Lung (tissue), 12 donors: Measurements from ENCODE around the gene LMOD3. TPM values are rescaled to one million over a fixed set of nuclear protein-coding genes. Genes with fewer than 3 reads are reported as not detected.

ENCODE experiments used
- ATAC-seq: fragments of 200-7000 bp; cut with Tn5 transposase; one replicate; pipeline ENCODE4 v1.9.1; 2020; ENCODE audit warnings: moderate number of reproducible peaks; ENCODE audit not compliant: insufficient read depth, low FRiP score
- DNase-seq, 3 donors: peaks; one replicate each; pipeline ENCODE4 v3.0.0-alpha.2; 2013 to 2017
- H3K27ac ChIP-seq, 2 donors: one replicate each; pipeline ENCODE4 v1.5.1; 2013; ENCODE audit warnings: mild to moderate bottlenecking in 2 of 2, moderate library complexity in 2 of 2, control low read depth in 1 of 2, inconsistent platforms in 1 of 2, low read depth in 1 of 2, low read length in 1 of 2
- H3K27me3 ChIP-seq, 3 donors: one replicate each; pipeline ENCODE4 v1.5.1; 2013; ENCODE audit warnings: low read length in 2 of 3; ENCODE audit not compliant: control insufficient read depth in 3 of 3, insufficient read depth in 3 of 3
- H3K36me3 ChIP-seq, 4 donors: one replicate each; pipeline ENCODE4 v1.5.1; 2013; ENCODE audit warnings: low read length in 4 of 4, mild to moderate bottlenecking in 1 of 4, moderate library complexity in 1 of 4; ENCODE audit not compliant: control insufficient read depth in 4 of 4, insufficient read depth in 4 of 4
- H3K4me1 ChIP-seq, 5 donors: one replicate each; pipeline ENCODE4 v1.5.1; 2013; ENCODE audit warnings: low read length in 5 of 5, mild to moderate bottlenecking in 2 of 5, moderate library complexity in 1 of 5; ENCODE audit not compliant: control insufficient read depth in 5 of 5, insufficient read depth in 5 of 5
- H3K4me3 ChIP-seq: one replicate; pipeline ENCODE4 v1.5.1; 2013; ENCODE audit warnings: mild to moderate bottlenecking, control low read depth, moderate library complexity
- H3K9ac ChIP-seq, 2 donors: one replicate each; pipeline ENCODE4 v1.5.1; 2013; ENCODE audit warnings: low read length in 2 of 2, control low read depth in 1 of 2; ENCODE audit not compliant: insufficient read depth in 1 of 2
- H3K9me3 ChIP-seq, 4 donors: one replicate each; pipeline ENCODE4 v1.5.1; 2013; ENCODE audit warnings: low read length in 3 of 4, mild to moderate bottlenecking in 1 of 4, moderate library complexity in 1 of 4; ENCODE audit not compliant: control insufficient read depth in 4 of 4, insufficient read depth in 3 of 4
- WGBS, 2 donors: extraction: QIAGEN DNeasy Blood & Tissue Kit; methylation state at CpG; one replicate each; pipeline ENCODE4 v1.1.7; 2013; 5-methylcytosine and 5-hydroxymethylcytosine counted together
- polyA plus RNA-seq, 2 donors: library from polyadenylated mRNA; stranded (reverse); fragments of 200-250 nt; gene quantifications; one replicate each; pipeline ENCODE4 v1.2.1, GENCODE V29; 2013
- total RNA-seq, 2 donors: library from RNA; depleted of rRNA in 1 of 2; stranded (reverse); fragments of >200 nt in 1 of 2; gene quantifications; one replicate each; pipeline ENCODE4 v1.2.1, GENCODE V29; 2014 to 2021
- TF ChIP-seq, protein P1 (sequence below): IDR thresholded peaks from 2 replicates; pipeline ENCODE4 v1.5.1; 2012; ENCODE audit warnings: mild to moderate bottlenecking; ENCODE audit errors: control extremely low read depth, extremely low read depth
- donor health status: control.
- donor health status: control.
- donor health status: Bipolar disorder and iron deficiency.
- donor health status: healthy.
- donor health status: DM: yes; HTN: yes; CAD: no.

LMOD3 gene
- total and polyA plus RNA-seq, 4 donors: 0.08 to 0.14 (median 0.12) TPM

DNA sequence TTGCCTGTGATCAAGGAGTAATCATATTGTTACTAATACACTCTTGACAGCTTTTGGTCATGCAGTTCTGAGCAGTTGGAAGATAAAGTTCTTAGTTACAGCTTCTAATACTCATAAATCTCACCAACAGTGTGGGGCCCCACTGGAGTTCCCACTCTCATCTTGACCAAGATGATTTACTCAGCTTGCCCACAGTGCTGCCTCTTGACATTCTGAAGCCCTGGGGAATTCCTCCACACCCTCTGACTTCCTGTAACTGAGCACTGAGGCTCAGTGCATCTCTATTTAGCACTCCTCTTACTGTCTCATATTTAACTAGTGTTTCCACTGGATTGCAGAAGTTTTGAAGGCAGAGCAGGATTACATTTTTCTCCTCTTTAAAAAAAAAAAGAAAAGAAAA is 39.6 kb downstream of the LMOD3 start:
- Histone ChIP-seq H3K9me3 (no peaks in the 10 kb centered on the region), H3K4me1 (peaks cover 6 to 56% (median 18%) of the 10 kb centered on the region in 5 donors), H3K36me3 (peaks cover 0 to 1% (median 0%) of the 10 kb centered on the region in 4 donors), H3K9ac (peak overlapping the region in 1 of 2 donors; percentile 13), H3K27me3 (no peaks in the 10 kb centered on the region), H3K27ac (peak overlapping the region; percentile 17 to 64), H3K4me3 (no peak overlapping the region)
- TF ChIP-seq, protein P1, sequence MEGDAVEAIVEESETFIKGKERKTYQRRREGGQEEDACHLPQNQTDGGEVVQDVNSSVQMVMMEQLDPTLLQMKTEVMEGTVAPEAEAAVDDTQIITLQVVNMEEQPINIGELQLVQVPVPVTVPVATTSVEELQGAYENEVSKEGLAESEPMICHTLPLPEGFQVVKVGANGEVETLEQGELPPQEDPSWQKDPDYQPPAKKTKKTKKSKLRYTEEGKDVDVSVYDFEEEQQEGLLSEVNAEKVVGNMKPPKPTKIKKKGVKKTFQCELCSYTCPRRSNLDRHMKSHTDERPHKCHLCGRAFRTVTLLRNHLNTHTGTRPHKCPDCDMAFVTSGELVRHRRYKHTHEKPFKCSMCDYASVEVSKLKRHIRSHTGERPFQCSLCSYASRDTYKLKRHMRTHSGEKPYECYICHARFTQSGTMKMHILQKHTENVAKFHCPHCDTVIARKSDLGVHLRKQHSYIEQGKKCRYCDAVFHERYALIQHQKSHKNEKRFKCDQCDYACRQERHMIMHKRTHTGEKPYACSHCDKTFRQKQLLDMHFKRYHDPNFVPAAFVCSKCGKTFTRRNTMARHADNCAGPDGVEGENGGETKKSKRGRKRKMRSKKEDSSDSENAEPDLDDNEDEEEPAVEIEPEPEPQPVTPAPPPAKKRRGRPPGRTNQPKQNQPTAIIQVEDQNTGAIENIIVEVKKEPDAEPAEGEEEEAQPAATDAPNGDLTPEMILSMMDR: no peak
- ATAC-seq (peak; percentile 22), DNase-seq (peak; percentile 33 to 50 (median 49))

DNA sequence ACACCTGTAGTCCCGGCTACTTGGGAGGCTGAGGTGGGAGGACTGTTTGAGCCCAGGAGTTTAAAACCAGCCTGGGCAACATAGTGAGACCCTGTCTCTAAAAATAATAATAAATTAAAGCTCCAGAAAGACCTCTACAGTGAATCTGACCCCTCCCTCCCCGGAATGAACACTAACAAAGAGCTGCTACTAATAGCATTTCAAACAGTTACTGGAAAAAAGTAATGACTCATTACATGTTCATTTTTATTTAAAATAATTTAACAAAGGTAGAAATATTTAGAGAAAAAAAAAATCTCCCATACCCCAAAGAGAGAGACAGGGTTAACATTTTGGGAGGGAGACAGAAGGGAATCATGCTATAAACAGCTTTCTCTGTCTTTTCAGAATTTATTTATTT is 40.0 kb downstream of the LMOD3 start:
- Histone ChIP-seq H3K27me3 (no peaks in the 10 kb centered on the region), H3K4me1 (peaks cover 6 to 54% (median 18%) of the 10 kb centered on the region in 5 donors), H3K9me3 (no peaks in the 10 kb centered on the region), H3K4me3 (no peak overlapping the region), H3K36me3 (peaks cover 0 to 1% (median 0%) of the 10 kb centered on the region in 4 donors), H3K9ac (peak overlapping the region in 1 of 2 donors; percentile 13), H3K27ac (peak overlapping the region in 1 of 2 donors; percentile 28)
- WGBS, 2 donors: 50 to 64% methylated on average over 2 of the region's 2 CpGs
- ATAC-seq (no peak), DNase-seq (no peak)
- TF ChIP-seq, protein P1: no peak

DNA sequence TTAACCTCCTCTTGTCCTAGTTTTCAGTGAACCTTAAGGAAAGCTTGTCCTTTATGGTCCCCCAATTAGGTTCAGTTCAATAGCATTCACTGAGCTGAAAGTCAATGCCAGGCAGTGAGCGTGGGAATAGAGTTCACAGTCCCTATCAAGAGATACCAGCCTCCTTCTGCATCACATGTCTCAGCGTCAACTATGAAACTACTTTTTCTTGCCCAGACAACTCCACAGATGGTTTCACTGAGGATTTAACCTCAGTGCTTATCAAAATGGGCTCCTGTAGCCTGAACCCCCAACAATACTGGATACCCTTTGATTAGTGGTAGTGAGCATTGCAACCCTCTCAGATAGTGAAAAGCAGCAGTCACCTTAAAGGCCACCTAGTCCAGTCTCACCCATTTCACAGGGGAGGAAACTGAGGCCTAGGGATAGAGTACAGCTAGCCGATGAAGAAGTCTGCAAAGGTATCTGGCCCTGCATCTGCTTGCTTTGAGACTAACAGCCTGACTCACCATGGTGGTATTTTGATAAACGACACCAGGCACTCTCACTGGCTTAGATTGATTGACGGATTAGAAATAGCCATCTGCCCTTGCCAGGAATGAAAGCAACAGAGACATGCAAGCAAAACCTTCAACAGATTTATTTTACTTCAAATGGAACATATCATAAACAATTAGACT is 40.7 kb downstream of the LMOD3 start:
- Histone ChIP-seq H3K36me3 (peaks cover 0 to 1% (median 0%) of the 10 kb centered on the region in 4 donors), H3K4me1 (peaks cover 6 to 47% (median 14%) of the 10 kb centered on the region in 5 donors), H3K4me3 (no peak overlapping the region), H3K27me3 (no peaks in the 10 kb centered on the region), H3K27ac (peak overlapping the region in 1 of 2 donors; percentile 67), H3K9me3 (no peaks in the 10 kb centered on the region), H3K9ac (no peak overlapping the region)
- TF ChIP-seq, protein P1: no peak
- no peak for DNase-seq
- WGBS, 2 donors: 73 to 83% methylated on average over 5 of the region's 5 CpGs
- ATAC-seq: no peak
